SJSA1 (cell line): ENCODE measurements around the gene GALR1. TPM values are rescaled to one million over a fixed set of nuclear protein-coding genes. Genes with fewer than 3 reads are reported as not detected.
A peak's percentile ranks its signal among the peaks of the same experiment; 100 is the strongest.

Experiments used
- DNase-seq, 2 experiments: peaks; one replicate each; pipeline ENCODE4 v3.0.0-alpha.2; 2015 to 2020; ENCODE audit warnings: low spot score in 2 of 2, low read depth in 1 of 2
- H3K27ac ChIP-seq: fragments of 250-450 bp; sonication (Bioruptor Pico); 2 replicates; pipeline ENCODE4 v1.5.1; 2020; ENCODE audit warnings: mild to moderate bottlenecking, moderate library complexity
- H3K27me3 ChIP-seq: fragments of 250-450 bp; sonication (Bioruptor Pico); replicated peaks from 2 replicates; pipeline ENCODE4 v1.5.1; 2020; ENCODE audit warnings: mild to moderate bottlenecking, moderate library complexity
- H3K36me3 ChIP-seq: fragments of 250-450 bp; sonication (Bioruptor Pico); 2 replicates; pipeline ENCODE4 v1.5.1; 2020; ENCODE audit warnings: mild to moderate bottlenecking
- H3K4me1 ChIP-seq: fragments of 250-450 bp; sonication (Bioruptor Pico); replicated peaks from 2 replicates; pipeline ENCODE4 v1.6.1; 2021; ENCODE audit warnings: mild to moderate bottlenecking
- H3K4me3 ChIP-seq: fragments of 250-450 bp; sonication (Bioruptor Pico); 2 replicates; pipeline ENCODE4 v1.5.1; 2020; ENCODE audit warnings: mild to moderate bottlenecking
- H3K9me3 ChIP-seq: fragments of 250-450 bp; sonication (Bioruptor Pico); replicated peaks from 2 replicates; pipeline ENCODE4 v1.5.1; 2020; ENCODE audit warnings: mild to moderate bottlenecking
- total RNA-seq: library from RNA; depleted of rRNA; stranded (reverse); fragments of >200 nt; shearing (Covaris generic); gene quantifications from 2 replicates; pipeline ENCODE4 v1.2.3, GENCODE V29; 2014; rRNA removed

GALR1 gene
- total RNA-seq, 1 experiment from 2014 or later = not detected

DNA sequence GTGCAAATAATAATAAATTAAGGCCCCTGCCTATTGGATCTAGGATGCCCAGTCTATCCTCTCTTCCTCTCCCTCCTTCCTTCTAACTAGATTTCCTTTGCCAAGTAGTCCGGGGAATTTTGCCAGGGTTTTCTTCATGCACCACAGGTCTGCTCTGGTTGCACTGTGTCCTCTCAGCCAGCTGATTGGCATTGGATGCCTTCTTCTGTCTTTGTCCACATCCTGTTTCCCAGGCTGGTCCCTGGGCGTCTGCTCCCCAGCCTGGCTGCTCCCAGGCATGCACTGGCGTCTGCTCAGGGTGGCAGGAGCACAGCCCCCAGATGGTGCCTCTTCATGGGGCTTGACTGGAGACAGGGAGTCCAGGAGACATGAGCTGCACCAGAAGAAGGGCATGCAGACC lies 66.4 kb downstream of the GALR1 start:
- H3K4me1 ChIP-seq = peaks cover 13% of the 10 kb centered on the region
- no peak for DNase-seq
- no peaks in the 10 kb centered on the region for H3K36me3 ChIP-seq
- H3K9me3 ChIP-seq = no peaks in the 10 kb centered on the region
- H3K4me3 ChIP-seq = no peak overlapping the region
- no peak overlapping the region for H3K27ac ChIP-seq
- H3K27me3 ChIP-seq = no peaks in the 10 kb centered on the region; the same call in 1 of the 2 replicates

DNA sequence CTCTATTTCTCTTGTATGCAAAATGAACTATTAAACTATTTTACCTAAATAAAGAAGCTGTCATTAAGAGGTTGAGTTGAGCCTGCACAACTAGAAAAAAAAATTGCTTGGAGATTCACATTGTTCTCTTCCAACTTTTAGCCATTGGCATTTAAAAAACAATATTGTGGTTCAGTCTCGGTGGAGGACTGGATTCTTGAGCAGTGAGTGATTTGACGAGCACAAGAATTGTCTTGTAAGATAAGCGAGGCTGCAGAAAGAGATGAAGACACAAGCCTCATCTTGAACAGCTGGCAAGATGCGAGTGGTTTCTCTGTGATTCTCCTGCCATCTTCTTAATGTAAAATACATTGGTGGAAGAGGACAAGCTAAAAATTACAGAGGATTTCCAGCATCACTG lies 67.0 kb downstream of the GALR1 start:
- Histone ChIP-seq H3K36me3 (no peaks in the 10 kb centered on the region), H3K4me3 (no peak overlapping the region), H3K9me3 (no peaks in the 10 kb centered on the region), H3K27me3 (no peaks in the 10 kb centered on the region; the same call in 1 of the 2 replicates), H3K4me1 (peaks cover 13% of the 10 kb centered on the region), H3K27ac (no peak overlapping the region)
- DNase-seq = peak in 1 of 2 experiments; percentile 61

DNA sequence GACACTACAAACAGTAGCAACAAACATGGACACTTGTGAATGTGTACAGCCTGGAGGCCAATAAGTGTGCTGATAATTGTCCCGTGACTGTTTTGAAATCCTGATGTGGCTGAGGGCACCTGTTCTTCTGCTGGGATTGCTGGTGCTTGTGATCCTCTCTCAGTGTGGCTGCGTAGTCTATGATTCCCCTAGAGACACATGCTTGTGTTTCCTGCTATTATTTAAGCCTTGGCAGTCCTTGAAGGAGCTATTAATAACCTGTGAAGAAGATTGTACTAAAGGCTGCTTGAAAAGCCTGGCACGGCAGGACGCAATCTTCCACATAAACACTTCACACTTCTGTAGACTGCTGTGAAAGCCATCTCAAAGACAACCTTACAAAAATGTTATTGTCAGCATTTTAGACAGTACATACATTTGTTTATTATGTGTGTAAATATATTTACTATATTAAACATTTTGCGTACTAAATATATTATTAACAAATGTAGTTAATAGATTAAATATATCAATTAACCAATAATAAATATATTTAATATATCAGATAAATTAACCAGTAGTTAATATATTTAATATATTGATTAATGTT lies 71.4 kb downstream of the GALR1 start:
- Histone ChIP-seq H3K4me3 (no peak overlapping the region), H3K4me1 (peaks cover 10% of the 10 kb centered on the region), H3K36me3 (no peaks in the 10 kb centered on the region), H3K9me3 (no peaks in the 10 kb centered on the region), H3K27ac (no peak overlapping the region), H3K27me3 (no peaks in the 10 kb centered on the region; the same call in 1 of the 2 replicates)
- no peak for DNase-seq

DNA sequence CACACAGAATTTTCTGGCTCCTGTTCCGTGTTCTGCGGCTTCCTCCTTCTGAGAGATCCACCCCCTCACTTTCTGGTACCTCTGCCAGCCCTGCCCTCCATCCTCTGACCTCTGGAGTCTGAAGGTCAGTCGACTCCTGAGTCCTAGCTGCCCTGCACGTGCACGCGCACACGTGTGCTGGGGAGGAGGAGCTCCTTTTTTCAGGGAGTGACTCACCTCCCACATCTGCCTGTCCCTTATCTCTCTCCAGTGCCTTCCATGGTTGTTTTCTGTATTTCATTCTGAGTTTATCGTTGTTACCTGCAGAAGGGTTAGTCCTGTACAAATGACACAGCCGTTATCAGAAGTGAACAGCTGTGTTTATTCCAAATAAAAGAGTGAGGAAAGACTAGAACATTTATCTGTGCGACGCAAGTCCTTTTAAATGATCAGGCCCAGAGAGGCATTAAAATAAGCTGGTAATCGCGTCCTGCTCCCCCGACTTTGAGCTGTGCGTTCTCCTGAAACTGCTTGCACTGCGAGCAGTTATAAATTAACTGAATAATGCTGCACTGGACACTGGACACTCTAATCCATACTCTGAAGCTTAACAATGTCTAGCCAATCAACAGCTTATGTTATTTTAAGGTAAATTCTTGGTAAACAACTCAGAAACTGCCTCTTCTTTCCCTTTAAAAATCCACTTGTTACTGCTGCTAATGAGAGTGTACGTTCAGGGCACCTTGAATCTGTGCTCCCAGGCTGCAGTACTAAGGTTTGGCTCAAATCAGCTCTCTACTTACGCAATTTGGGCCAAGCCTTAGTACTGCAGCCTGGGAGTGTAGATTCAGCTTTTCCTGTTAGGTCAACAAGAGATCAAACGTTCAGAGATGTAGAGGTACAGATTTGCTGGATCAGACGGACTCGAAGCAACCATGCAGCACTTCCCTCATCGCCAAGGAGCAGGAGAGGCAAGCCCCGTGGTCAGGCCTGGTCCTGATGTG lies 72.5 kb downstream of the GALR1 start:
- peaks cover 3% of the 10 kb centered on the region; the same call in 1 of the 2 replicates for H3K4me1 ChIP-seq
- no peak overlapping the region for H3K4me3 ChIP-seq
- no peaks in the 10 kb centered on the region for H3K36me3 ChIP-seq
- DNase-seq = no peak
- H3K27me3 ChIP-seq = no peaks in the 10 kb centered on the region; the same call in 1 of the 2 replicates
- H3K9me3 ChIP-seq = no peaks in the 10 kb centered on the region
- no peak overlapping the region for H3K27ac ChIP-seq

DNA sequence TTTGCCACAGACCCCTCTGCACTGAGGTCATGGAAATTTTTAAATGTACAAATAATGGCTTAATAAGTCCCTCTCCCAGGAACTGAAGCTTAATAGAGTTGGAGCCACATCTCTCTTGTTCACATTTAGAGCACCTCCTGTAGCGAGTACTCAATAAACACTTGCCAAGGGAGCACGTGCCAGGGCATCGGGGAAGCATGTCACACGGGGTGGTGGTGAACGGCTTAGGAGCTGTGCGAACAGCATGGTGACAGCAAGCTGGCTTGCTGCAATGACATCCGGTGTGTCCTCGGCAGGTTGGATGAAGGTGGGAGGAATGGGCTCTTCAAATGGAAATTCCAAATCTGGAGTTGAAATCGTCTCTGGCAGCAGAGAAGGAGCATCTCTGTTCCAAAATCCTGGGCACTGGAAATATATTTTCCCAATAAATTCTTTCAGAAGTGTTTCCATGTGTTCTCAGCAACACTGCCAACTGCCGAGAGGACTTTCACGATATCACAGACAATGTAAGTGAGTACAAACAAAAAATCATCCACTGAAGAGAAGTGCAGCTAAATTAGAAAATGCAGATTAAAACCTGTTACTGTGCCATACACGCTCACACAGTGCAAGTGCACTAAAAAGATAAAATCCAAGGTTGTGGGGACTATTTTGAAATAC lies 74.1 kb downstream of the GALR1 start:
- H3K4me1 ChIP-seq = no peaks in the 10 kb centered on the region
- DNase-seq = no peak
- no peaks in the 10 kb centered on the region for H3K36me3 ChIP-seq
- H3K4me3 ChIP-seq = no peak overlapping the region
- H3K27ac ChIP-seq = no peak overlapping the region
- no peaks in the 10 kb centered on the region; the same call in 1 of the 2 replicates for H3K27me3 ChIP-seq
- H3K9me3 ChIP-seq = no peaks in the 10 kb centered on the region

Other genes with a start within 250 kb of the GALR1 start
- gene MBP, start 117.1 kb upstream of the GALR1 start, total RNA-seq = not detected in 2 replicates